IMR-90 (cell line): ENCODE data around the gene BRPF3. TPM values are rescaled to one million over a fixed set of nuclear protein-coding genes. Genes with fewer than 3 reads are reported as not detected.

Experiments
- ATAC-seq: fragments of 200-7000 bp; cut with Tn5 transposase; 2 replicates; pipeline ENCODE4 v1.9.1; 2020; ENCODE audit warnings: low read depth, mild to moderate bottlenecking, moderate library complexity
- BruUV-seq: library from RNA; stranded (reverse); fragments of 400-500 nt; replicated peaks from 2 replicates; lab custom pipeline; 2021; lab: Mats Ljungman, UMichigan
- CTCF ChIA-PET: fragments of 300-600 bp; formaldehyde crosslinking; extraction: SDS; loops from one replicate; lab custom pipeline; 2021; ENCODE audit warnings: antibody characterized with exemption; lab: Yijun Ruan, JAX
- POLR2A ChIA-PET: fragments of 300-600 bp; sonication (Branson Sonifier 250); formaldehyde crosslinking; loops from one replicate; lab custom pipeline; 2022; ENCODE audit warnings: antibody characterized with exemption; ENCODE audit not compliant: unreplicated experiment; lab: Charles Lee
- DNase-seq: peaks from one replicate; pipeline ENCODE4 v3.0.0; 2013
- H2AFZ ChIP-seq: replicated peaks from 2 replicates; pipeline ENCODE3; 2013; ENCODE audit warnings: low read length, mild to moderate bottlenecking; ENCODE audit not compliant: poor library complexity
- H2AK5ac ChIP-seq: 2 replicates; pipeline ENCODE4 v1.6.1; 2013; ENCODE audit warnings: low read depth, low read length, inconsistent platforms
- H2AK9ac ChIP-seq: replicated peaks from 2 replicates; pipeline ENCODE3; 2013; ENCODE audit warnings: mild to moderate bottlenecking, low read depth, low read length, moderate library complexity; ENCODE audit not compliant: poor library complexity
- H2BK120ac ChIP-seq: 2 replicates; pipeline ENCODE4 v1.6.1; 2013; ENCODE audit warnings: low read depth, low read length, inconsistent platforms
- H2BK15ac ChIP-seq: 3 replicates; pipeline ENCODE4 v1.6.1; 2013; ENCODE audit warnings: low read depth, low read length, inconsistent platforms
- H2BK20ac ChIP-seq: 2 replicates; pipeline ENCODE4 v1.6.1; 2013; ENCODE audit warnings: low read depth, mild to moderate bottlenecking, inconsistent platforms, low read length, moderate library complexity
- H2BK5ac ChIP-seq: 2 replicates; pipeline ENCODE4 v1.6.1; 2013; ENCODE audit warnings: mild to moderate bottlenecking, low read depth, low read length, inconsistent platforms; ENCODE audit not compliant: poor library complexity, severe bottlenecking
- H3K14ac ChIP-seq: replicated peaks from 2 replicates; pipeline ENCODE4 v1.6.1; 2013; ENCODE audit warnings: low read depth, low read length, inconsistent platforms
- H3K18ac ChIP-seq: 2 replicates; pipeline ENCODE4 v1.6.1; 2013; ENCODE audit warnings: low read depth, low read length, control low read depth
- H3K23ac ChIP-seq: 2 replicates; pipeline ENCODE4 v1.6.1; 2013; ENCODE audit warnings: low read depth, low read length, inconsistent platforms
- H3K27ac ChIP-seq: 2 replicates; pipeline ENCODE4 v1.5.1; 2013; ENCODE audit warnings: mild to moderate bottlenecking, control low read depth, low read length; ENCODE audit not compliant: insufficient read depth
- H3K27me3 ChIP-seq: 2 replicates; pipeline ENCODE4 v1.6.1; 2013; ENCODE audit warnings: low read length; ENCODE audit not compliant: control insufficient read depth, insufficient read depth
- H3K36me3 ChIP-seq: 2 replicates; pipeline ENCODE4 v1.6.1; 2013; ENCODE audit warnings: low read length, mixed read lengths; ENCODE audit not compliant: control insufficient read depth, insufficient read depth
- H3K4ac ChIP-seq: 2 replicates; pipeline ENCODE4 v1.6.1; 2013; ENCODE audit warnings: low read depth, low read length, inconsistent platforms
- H3K4me1 ChIP-seq: 2 replicates; pipeline ENCODE4 v1.6.1; 2013; ENCODE audit warnings: low read length, mixed read lengths; ENCODE audit not compliant: control insufficient read depth, insufficient read depth
- H3K4me2 ChIP-seq: 2 replicates; pipeline ENCODE4 v1.6.1; 2013; ENCODE audit warnings: low read depth, mild to moderate bottlenecking, control low read depth, low read length, moderate library complexity
- H3K4me3 ChIP-seq: 2 replicates; pipeline ENCODE4 v1.5.1; 2013; ENCODE audit warnings: low read depth, mild to moderate bottlenecking, control low read depth, low read length, moderate library complexity; ENCODE audit not compliant: insufficient read depth
- H3K56ac ChIP-seq: 2 replicates; pipeline ENCODE4 v1.6.1; 2013; ENCODE audit warnings: low read length, inconsistent platforms; ENCODE audit not compliant: insufficient read depth; ENCODE audit errors: extremely low read depth
- H3K79me1 ChIP-seq, 2 experiments: 2 replicates each; pipeline ENCODE4 v1.6.1; 2013; ENCODE audit warnings: low read length in 2 of 2, inconsistent platforms in 1 of 2, low read depth in 1 of 2
- H3K9ac ChIP-seq: 2 replicates; pipeline ENCODE4 v1.6.1; 2013; ENCODE audit warnings: low read depth, low read length, control low read depth
- H3K9me1 ChIP-seq: 2 replicates; pipeline ENCODE4 v1.6.1; 2013; ENCODE audit warnings: low read length, inconsistent platforms; ENCODE audit not compliant: insufficient read depth
- H3K9me3 ChIP-seq: 2 replicates; pipeline ENCODE4 v1.6.1; 2013; ENCODE audit warnings: low read length; ENCODE audit not compliant: control insufficient read depth, insufficient read depth
- H4K20me1 ChIP-seq: 2 replicates; pipeline ENCODE4 v1.6.1; 2013; ENCODE audit warnings: low read length, inconsistent platforms; ENCODE audit not compliant: insufficient read depth
- H4K5ac ChIP-seq: 2 replicates; pipeline ENCODE4 v1.6.1; 2013; ENCODE audit warnings: mild to moderate bottlenecking, low read depth, low read length, control low read depth
- H4K8ac ChIP-seq, 2 experiments: 2 replicates each; pipeline ENCODE4 v1.6.1; 2013; ENCODE audit warnings: low read depth in 2 of 2, low read length in 2 of 2, control low read depth in 1 of 2, inconsistent platforms in 1 of 2
- H4K91ac ChIP-seq: 2 replicates; pipeline ENCODE4 v1.6.1; 2013; ENCODE audit warnings: low read depth, low read length, inconsistent platforms; ENCODE audit not compliant: insufficient read depth
- FOS ChIP-seq: fragments of 150-350 bp; IDR thresholded peaks from 2 replicates; pipeline ENCODE4 v1.6.1; 2016; ENCODE audit warnings: low read depth, low read length
- RFX5 ChIP-seq: IDR thresholded peaks from 2 replicates; pipeline ENCODE4 v1.8.0; 2012; ENCODE audit warnings: low read depth, mild to moderate bottlenecking, low read length, moderate library complexity
- WGBS, 2 experiments: methylation state at CpG; one replicate each; pipeline versions ENCODE4 v1.1.5 to v1.1.7; 2013; ENCODE audit warnings: missing lambda C conversion rate in 2 of 2; ENCODE audit not compliant: insufficient read length in 1 of 2; ENCODE audit errors: extremely low coverage in 2 of 2; 5-methylcytosine and 5-hydroxymethylcytosine counted together
- dilution Hi-C: fragments of 300-500 bp; cut with HindIII; formaldehyde crosslinking; loops from one replicate; pipeline ENCODE4 v1.14.3; 2018; ENCODE audit warnings: low sequenced_read_pairs; ENCODE audit not compliant: unreplicated experiment
- in situ Hi-C: fragments of 300-500 bp; cut with MboI; formaldehyde crosslinking; loops from 3 replicates; pipeline ENCODE4 v1.14.3; 2019; ENCODE audit warnings: low sequenced_read_pairs, inconsistent platforms, mixed read lengths
- intact Hi-C: fragments of 100-400 bp; cut with micrococcal nuclease; formaldehyde crosslinking; loops from 2 replicates; pipeline ENCODE4 v1.10.0; 2022
- polyA plus RNA-seq, 3 experiments: library from polyadenylated mRNA; depleted of rRNA; stranded (reverse); fragments of >200 nt; gene quantifications; 2 replicates each; pipeline ENCODE4 v1.2.3, GENCODE V29; 2012; ENCODE audit warnings: low replicate concordance in 1 of 3
- total RNA-seq: library from RNA; depleted of rRNA; stranded (reverse); fragments of >200 nt; gene quantifications from 2 replicates; pipeline ENCODE4 v1.2.3, GENCODE V29; 2012
- TF ChIP-seq, protein P1 (sequence below): fragments of 150-350 bp; IDR thresholded peaks from 2 replicates; pipeline ENCODE4 v1.6.1; 2016; ENCODE audit warnings: low read depth, mild to moderate bottlenecking, low read length, moderate library complexity, borderline replicate concordance

The BRPF3 gene
- total and polyA plus RNA-seq, 2 of the 4 experiments (the other 2 are of a cell fraction), result 10.2 to 17.2 TPM

DNA sequence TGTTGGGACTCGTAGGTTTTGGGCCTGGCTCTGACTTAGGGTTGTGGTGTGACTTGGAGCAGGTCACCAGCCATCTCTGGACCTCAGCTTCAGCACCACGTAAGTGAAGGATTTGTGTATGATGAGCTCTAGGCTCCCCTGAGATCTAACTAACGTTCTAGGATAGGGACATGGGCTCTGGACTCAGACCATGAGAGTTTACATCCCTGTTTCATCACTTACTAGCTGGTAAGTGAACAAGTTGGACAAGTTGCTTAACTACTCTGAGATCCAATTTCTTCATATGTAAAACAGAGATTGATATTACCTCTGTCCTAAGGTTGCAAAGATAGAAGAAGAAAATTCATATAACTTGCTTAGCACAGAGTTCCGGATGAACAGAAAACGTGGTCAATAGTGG lies 53.0 kb downstream of the BRPF3 start:
- Histone ChIP-seq H4K91ac (peak overlapping the region; percentile 8; the same call in 1 of the 2 replicates), H3K9me3 (no peaks in the 10 kb centered on the region), H4K20me1 (no peaks in the 10 kb centered on the region), H3K9ac (no peak overlapping the region), H3K27me3 (no peaks in the 10 kb centered on the region), H2AFZ (no peak overlapping the region), H3K4ac (peak overlapping the region; percentile 76; the same call in 1 of the 2 replicates), H3K4me2 (no peak overlapping the region), H3K9me1 (peaks cover 14% of the 10 kb centered on the region), H3K27ac (no peak overlapping the region), H2BK15ac (0 out of 3 replicates have a peak overlapping the region, but pooled peaks have one; percentile 27), H4K5ac (no peak overlapping the region), H4K8ac (peak overlapping the region in 1 of 2 experiments; percentile 45; a peak in 1 of 4 replicates), H2AK9ac (no peak overlapping the region), H3K18ac (peak overlapping the region; percentile 18; the same call in 1 of the 2 replicates), H2BK120ac (peak overlapping the region; percentile 80; the same call in 1 of the 2 replicates), H2BK5ac (peak overlapping the region; percentile 7), H2BK20ac (peak overlapping the region; percentile 86), H3K36me3 (no peaks in the 10 kb centered on the region), H2AK5ac (peak overlapping the region; percentile 77), H3K14ac (peak overlapping the region; percentile 85), H3K4me1 (peaks cover 14% of the 10 kb centered on the region), H3K4me3 (no peak overlapping the region), H3K23ac (no peak overlapping the region), H3K56ac (no peak overlapping the region), H3K79me1 (no peaks in the 10 kb centered on the region)
- intact Hi-C loops (no loop called here), in situ Hi-C loops (no loop called here), dilution Hi-C loops (no loop called here)
- TF ChIP-seq FOS (no peak), RFX5 (no peak)
- TF ChIP-seq, protein P1, sequence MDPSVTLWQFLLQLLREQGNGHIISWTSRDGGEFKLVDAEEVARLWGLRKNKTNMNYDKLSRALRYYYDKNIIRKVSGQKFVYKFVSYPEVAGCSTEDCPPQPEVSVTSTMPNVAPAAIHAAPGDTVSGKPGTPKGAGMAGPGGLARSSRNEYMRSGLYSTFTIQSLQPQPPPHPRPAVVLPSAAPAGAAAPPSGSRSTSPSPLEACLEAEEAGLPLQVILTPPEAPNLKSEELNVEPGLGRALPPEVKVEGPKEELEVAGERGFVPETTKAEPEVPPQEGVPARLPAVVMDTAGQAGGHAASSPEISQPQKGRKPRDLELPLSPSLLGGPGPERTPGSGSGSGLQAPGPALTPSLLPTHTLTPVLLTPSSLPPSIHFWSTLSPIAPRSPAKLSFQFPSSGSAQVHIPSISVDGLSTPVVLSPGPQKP, result no peak
- ATAC-seq, result no peak
- CTCF ChIA-PET, result no interaction called here
- WGBS, 2 experiments, result 67% methylated on average over 1 of the region's 5 CpGs; no CpG with 5 or more reads in 1 of the 2 experiments
- no TSS peak for BruUV-seq
- DNase-seq, result peak; percentile 20
- POLR2A ChIA-PET, result no interaction called here
